Keratinocyte (primary cell): ENCODE data around the gene ASS1. TPM values are rescaled to one million over a fixed set of nuclear protein-coding genes. Genes with fewer than 3 reads are reported as not detected.

Experiments used
- DNase-seq: peaks from one replicate; pipeline ENCODE4 v3.0.0-alpha.2; 2011; ENCODE audit warnings: low read depth, missing footprints, low spot score
- FAIRE-seq: peaks from 2 replicates; lab custom pipeline; 2011; peaks lifted over from hg19 to GRCh38; lab: Jason Lieb, UNC
- H2AFZ ChIP-seq: 2 replicates; pipeline ENCODE4 v1.6.0; 2012; ENCODE audit warnings: low read length, control low read depth, inconsistent platforms; ENCODE audit not compliant: control insufficient read depth
- H3K27ac ChIP-seq: 2 replicates; pipeline ENCODE4 v1.5.1; 2011; ENCODE audit warnings: low read length; ENCODE audit not compliant: control insufficient read depth, insufficient read depth
- H3K27me3 ChIP-seq: 3 replicates; pipeline ENCODE4 v1.6.0; 2011; ENCODE audit warnings: low read length; ENCODE audit not compliant: control insufficient read depth, insufficient read depth; ENCODE audit errors: extremely low read depth
- H3K36me3 ChIP-seq, 2 experiments: 2 replicates in 1 of 2; 3 replicates in 1 of 2; pipeline ENCODE4 v1.5.1; 2011; ENCODE audit warnings: low read length in 2 of 2, mild to moderate bottlenecking in 1 of 2; ENCODE audit not compliant: control insufficient read depth in 2 of 2, insufficient read depth in 2 of 2; ENCODE audit errors: extremely low read depth in 1 of 2
- H3K4me1 ChIP-seq: 3 replicates; pipeline ENCODE4 v1.5.1; 2011; ENCODE audit warnings: low read length; ENCODE audit not compliant: control insufficient read depth, insufficient read depth; ENCODE audit errors: extremely low read depth
- H3K4me2 ChIP-seq: 3 replicates; pipeline ENCODE4 v1.6.0; 2011; ENCODE audit warnings: low read depth, low read length; ENCODE audit not compliant: control insufficient read depth, insufficient read depth; ENCODE audit errors: extremely low read depth
- H3K4me3 ChIP-seq, 3 experiments: fragments of 200-600 bp in 1 of 3; sonication (generic) in 1 of 3; 2 replicates in 2 of 3; 3 replicates in 1 of 3; pipeline ENCODE4 v1.5.1; 2011 to 2016; ENCODE audit warnings: low read length in 3 of 3, mild to moderate bottlenecking in 3 of 3, control low read depth in 2 of 3, inconsistent platforms in 1 of 3, low read depth in 1 of 3, mixed read lengths in 1 of 3, mixed run types in 1 of 3, moderate library complexity in 1 of 3; ENCODE audit not compliant: control insufficient read depth in 2 of 3, insufficient read depth in 2 of 3; ENCODE audit errors: extremely low read depth in 1 of 3
- H3K79me2 ChIP-seq: 2 replicates; pipeline ENCODE4 v1.6.0; 2012; ENCODE audit warnings: low read length; ENCODE audit not compliant: control insufficient read depth, insufficient read depth
- H3K9ac ChIP-seq: 3 replicates; pipeline ENCODE4 v1.6.0; 2011; ENCODE audit warnings: low read length; ENCODE audit not compliant: control insufficient read depth, insufficient read depth; ENCODE audit errors: extremely low read depth
- H3K9me1 ChIP-seq: 3 replicates; pipeline ENCODE4 v1.6.0; 2011; ENCODE audit warnings: low read length; ENCODE audit not compliant: control insufficient read depth, insufficient read depth; ENCODE audit errors: extremely low read depth
- H3K9me3 ChIP-seq: 2 replicates; pipeline ENCODE4 v1.5.1; 2012; ENCODE audit warnings: low read depth, low read length; ENCODE audit not compliant: control insufficient read depth
- H4K20me1 ChIP-seq: 3 replicates; pipeline ENCODE4 v1.6.0; 2011; ENCODE audit warnings: low read length; ENCODE audit not compliant: control insufficient read depth, insufficient read depth; ENCODE audit errors: extremely low read depth
- CTCF ChIP-seq, 3 experiments: IDR thresholded peaks in 1 of 3; conservative IDR thresholded peaks in 1 of 3; optimal IDR thresholded peaks in 1 of 3; 2 replicates in 2 of 3; 3 replicates in 1 of 3; pipeline versions ENCODE3 to v1.5.1; 2011; ENCODE audit warnings: low read length in 3 of 3, mild to moderate bottlenecking in 3 of 3, moderate library complexity in 2 of 3, control low read depth in 1 of 3, inconsistent platforms in 1 of 3; ENCODE audit not compliant: insufficient read depth in 2 of 3; ENCODE audit errors: extremely low read depth in 1 of 3
- EZH2 ChIP-seq: IDR thresholded peaks from one replicate; pipeline ENCODE4 v1.6.1; 2012; ENCODE audit warnings: inconsistent platforms, mild to moderate bottlenecking, low read length, moderate library complexity
- dilution Hi-C: fragments of 300-500 bp; cut with MboI; formaldehyde crosslinking; loops from one replicate; pipeline ENCODE4 v1.7.0; 2020; ENCODE audit warnings: low sequenced_read_pairs; ENCODE audit not compliant: extremely low pct_ligation_motif_present
- polyA plus RNA-seq, 5 experiments: library from polyadenylated mRNA; depleted of rRNA in 3 of 5; stranded (reverse) in 3 of 5; stranded (forward) in 1 of 5; unstranded in 1 of 5; fragments of >200 nt; gene quantifications; 1 replicate in 1 of 5; 2 replicates in 3 of 5; 3 replicates in 1 of 5; pipeline versions ENCODE4 v1.2.1 to v1.2.3, GENCODE V29; 2011 to 2012; ENCODE audit warnings: missing spikeins in 2 of 5, low read depth in 1 of 5, low replicate concordance in 1 of 5

The ASS1 gene
- polyA plus RNA-seq, 1 donor (not counting 4 experiments of a cell fraction or from before 2014, with no cell fraction given): 52.4 TPM

GRCh38 chr9:130518233-130518632 is 73.5 kb downstream of the ASS1 start:
- Histone ChIP-seq H3K9ac (no peak overlapping the region), H3K4me2 (no peak overlapping the region), H3K9me3 (no peaks in the 10 kb centered on the region), H2AFZ (no peak overlapping the region), H3K27me3 (no peaks in the 10 kb centered on the region), H3K4me1 (no peaks in the 10 kb centered on the region), H3K4me3 (no peak overlapping the region), H3K79me2 (no peaks in the 10 kb centered on the region), H4K20me1 (no peaks in the 10 kb centered on the region), H3K36me3 (no peaks in the 10 kb centered on the region), H3K9me1 (no peaks in the 10 kb centered on the region), H3K27ac (no peak overlapping the region)
- no peak for TF ChIP-seq CTCF (optimal IDR thresholded peaks at IDR 0.05 in 1 of 3, IDR thresholded peaks at IDR 0.05 in 1 of 3, conservative IDR thresholded peaks at IDR 0.05 in 1 of 3; ENCODE audit: extremely low read depth in 1 of 3, insufficient read depth in 2 of 3, low read length in 3 of 3)
- FAIRE-seq: no peak
- no peak for DNase-seq
- dilution Hi-C loops: no loop called here

- H3K9me3 ChIP-seq: no peaks in the 10 kb centered on the region
- no peak overlapping the region for H3K27ac ChIP-seq
- H3K4me3 ChIP-seq: no peak overlapping the region
- TF ChIP-seq CTCF (optimal IDR thresholded peaks at IDR 0.05 in 1 of 3, IDR thresholded peaks at IDR 0.05 in 1 of 3, conservative IDR thresholded peaks at IDR 0.05 in 1 of 3; ENCODE audit: extremely low read depth in 1 of 3, insufficient read depth in 2 of 3, low read length in 3 of 3) (no peak), EZH2 (no peak)
- FAIRE-seq (no peak), DNase-seq (no peak)
- H3K9ac ChIP-seq: no peak overlapping the region
- H3K79me2 ChIP-seq: no peaks in the 10 kb centered on the region
- H3K4me1 ChIP-seq: no peaks in the 10 kb centered on the region
- H3K9me1 ChIP-seq: no peaks in the 10 kb centered on the region
- H4K20me1 ChIP-seq: no peaks in the 10 kb centered on the region
- dilution Hi-C loops: no loop called here
- H3K27me3 ChIP-seq: no peaks in the 10 kb centered on the region
- H2AFZ ChIP-seq: no peak overlapping the region
- no peak overlapping the region for H3K4me2 ChIP-seq
- no peaks in the 10 kb centered on the region for H3K36me3 ChIP-seq
Observed at GRCh38 chr9:130518943-130519799, 74.4 kb downstream of the ASS1 start.
